ENCODE measurements around the gene ANKRD24. TPM values are rescaled to one million over a fixed set of nuclear protein-coding genes. Genes with fewer than 3 reads are reported as not detected.
A peak's percentile ranks its signal among the peaks of the same experiment; 100 is the strongest.
"Not testable (repeated sequence)": the region's sequence is repeated elsewhere in the genome, so short reads cannot be mapped to it uniquely, and the experiment has no call there.

Gene ANKRD24
- total RNA-seq, 1 experiment from 2014 or later, result 0.76 TPM

- intact Hi-C loops (cut with micrococcal nuclease; ENCODE audit: unreplicated experiment), result no loop called here
- DNase-seq, result no peak
- TF ChIP-seq CTCF (IDR thresholded peaks at IDR 0.05; ENCODE audit: unreplicated experiment), result no peak
- no peak overlapping the region for H3K4me3 Mint-ChIP-seq (ENCODE audit: low read depth, unreplicated experiment)
- peaks cover 6% of the 10 kb centered on the region for H3K36me3 Mint-ChIP-seq (ENCODE audit: insufficient read depth, unreplicated experiment)
- CTCF ChIA-PET, result no interaction called here
- no peaks in the 10 kb centered on the region for H3K27me3 Mint-ChIP-seq (ENCODE audit: unreplicated experiment)
- no peaks in the 10 kb centered on the region for H3K9me3 Mint-ChIP-seq (ENCODE audit: low read depth, unreplicated experiment)
- H3K4me1 Mint-ChIP-seq (ENCODE audit: low read depth, unreplicated experiment), result no peaks in the 10 kb centered on the region
- H3K27ac Mint-ChIP-seq (ENCODE audit: unreplicated experiment), result no peak overlapping the region
- BruUV-seq (replicated peaks), result no TSS peak
These were observed 44.0 kb upstream of the ANKRD24 start for GRCh38 chr19:4138445-4138844.

- no peaks in the 10 kb centered on the region for H3K27me3 Mint-ChIP-seq (ENCODE audit: unreplicated experiment)
- intact Hi-C loops (cut with micrococcal nuclease; ENCODE audit: unreplicated experiment), result loop anchor here (5.0 kb wide), 1 partner anchor 43 kb away; the partner anchor contains the start of genes ANKRD24 and SIRT6
- H3K9me3 Mint-ChIP-seq (ENCODE audit: low read depth, unreplicated experiment), result no peaks in the 10 kb centered on the region
- TF ChIP-seq CTCF (IDR thresholded peaks at IDR 0.05; ENCODE audit: unreplicated experiment), result peak; percentile 64
- no peak overlapping the region for H3K4me3 Mint-ChIP-seq (ENCODE audit: low read depth, unreplicated experiment)
- H3K4me1 Mint-ChIP-seq (ENCODE audit: low read depth, unreplicated experiment), result no peaks in the 10 kb centered on the region
- DNase-seq, result peak; percentile 83
- no TSS peak for BruUV-seq (replicated peaks)
- no peak overlapping the region for H3K27ac Mint-ChIP-seq (ENCODE audit: unreplicated experiment)
- CTCF ChIA-PET, result interaction anchor here (0.6 to 1.5 kb wide), 8 partner anchors 21 to 152 kb away, joined by 3 to 7 read pairs (median 4); no protein-coding TSS in a partner anchor
- peaks cover 6% of the 10 kb centered on the region for H3K36me3 Mint-ChIP-seq (ENCODE audit: insufficient read depth, unreplicated experiment)
These were observed 42.8 kb upstream of the ANKRD24 start for GRCh38 chr19:4139614-4140236.

GRCh38 chr19:4140237-4140711 is 42.2 kb upstream of the ANKRD24 start:
- Mint-ChIP-seq H3K4me1 (ENCODE audit: low read depth, unreplicated experiment) (no peaks in the 10 kb centered on the region), H3K4me3 (ENCODE audit: low read depth, unreplicated experiment) (no peak overlapping the region), H3K36me3 (ENCODE audit: insufficient read depth, unreplicated experiment) (peaks cover 6% of the 10 kb centered on the region), H3K27ac (ENCODE audit: unreplicated experiment) (no peak overlapping the region), H3K27me3 (ENCODE audit: unreplicated experiment) (no peaks in the 10 kb centered on the region), H3K9me3 (ENCODE audit: low read depth, unreplicated experiment) (no peaks in the 10 kb centered on the region)
- intact Hi-C loops (cut with micrococcal nuclease; ENCODE audit: unreplicated experiment), result loop anchor here (5.0 kb wide), 1 partner anchor 42 kb away; the partner anchor contains the start of genes ANKRD24 and SIRT6
- no TSS peak for BruUV-seq (replicated peaks)
- DNase-seq, result peak; percentile 17
- CTCF ChIA-PET, result interaction anchor here (0.6 to 1.5 kb wide), 11 partner anchors 9 to 259 kb away, joined by 3 to 7 read pairs (median 4); no protein-coding TSS in a partner anchor
- no peak for TF ChIP-seq CTCF (IDR thresholded peaks at IDR 0.05; ENCODE audit: unreplicated experiment)

- H3K4me3 Mint-ChIP-seq (ENCODE audit: low read depth, unreplicated experiment); CTCF ChIA-PET; H3K27ac Mint-ChIP-seq (ENCODE audit: unreplicated experiment); H3K4me1 Mint-ChIP-seq (ENCODE audit: low read depth, unreplicated experiment); H3K9me3 Mint-ChIP-seq (ENCODE audit: low read depth, unreplicated experiment); DNase-seq; H3K27me3 Mint-ChIP-seq (ENCODE audit: unreplicated experiment); BruUV-seq (replicated peaks): not testable (repeated sequence)
- H3K36me3 Mint-ChIP-seq (ENCODE audit: insufficient read depth, unreplicated experiment), result peaks cover 12% of the 10 kb centered on the region
- intact Hi-C loops (cut with micrococcal nuclease; ENCODE audit: unreplicated experiment), result loop anchor here (5.0 kb wide), 1 partner anchor 39 kb away; the partner anchor contains the start of genes ANKRD24 and SIRT6
These were observed 39.6 kb upstream of the ANKRD24 start for GRCh38 chr19:4142916-4143315.
